Ishikawa (cell line): ENCODE results near the gene IQCH.
A peak's percentile ranks its signal among the peaks of the same experiment; 100 is the strongest.

Experiments
- CEBPB ChIP-seq: IDR thresholded peaks from 2 replicates; pipeline ENCODE4 v1.6.1; 2012
- CREB1 ChIP-seq: IDR thresholded peaks from 2 replicates; pipeline ENCODE4 v1.6.1; 2012; ENCODE audit warnings: low read depth
- EGR1 ChIP-seq: IDR thresholded peaks from 2 replicates; pipeline ENCODE4 v1.6.1; 2012
- EP300 ChIP-seq: IDR thresholded peaks from 2 replicates; pipeline ENCODE4 v1.6.1; 2012; ENCODE audit warnings: borderline replicate concordance
- FOXM1 ChIP-seq: IDR thresholded peaks from 2 replicates; pipeline ENCODE4 v1.6.1; 2012; ENCODE audit warnings: low read depth, borderline replicate concordance
- NFIC ChIP-seq: IDR thresholded peaks from 2 replicates; pipeline ENCODE4 v1.6.1; 2012
- RAD21 ChIP-seq: IDR thresholded peaks from 2 replicates; pipeline ENCODE4 v1.6.1; 2012; ENCODE audit warnings: low read depth
- TAF1 ChIP-seq: IDR thresholded peaks from 2 replicates; pipeline ENCODE4 v1.6.1; 2012; ENCODE audit warnings: low read depth, mild to moderate bottlenecking
- TCF12 ChIP-seq: IDR thresholded peaks from 2 replicates; pipeline ENCODE4 v1.6.1; 2012; ENCODE audit warnings: low read depth
- TEAD4 ChIP-seq: IDR thresholded peaks from 2 replicates; pipeline ENCODE4 v1.6.1; 2012
- YY1 ChIP-seq: IDR thresholded peaks from 2 replicates; pipeline ENCODE4 v1.6.1; 2012; ENCODE audit warnings: low read depth
- ZBTB7A ChIP-seq: IDR thresholded peaks from 2 replicates; pipeline ENCODE4 v1.6.1; 2012; ENCODE audit warnings: low read depth
- TF ChIP-seq, protein P1 (sequence below): IDR thresholded peaks from 2 replicates; pipeline ENCODE4 v1.6.1; 2012; ENCODE audit warnings: low read depth, mild to moderate bottlenecking
- TF ChIP-seq, protein P2 (sequence below): IDR thresholded peaks from 2 replicates; pipeline ENCODE4 v1.6.1; 2012
- TF ChIP-seq, protein P3 (sequence below): IDR thresholded peaks from 2 replicates; pipeline ENCODE4 v1.6.1; 2012

IQCH gene

DNA sequence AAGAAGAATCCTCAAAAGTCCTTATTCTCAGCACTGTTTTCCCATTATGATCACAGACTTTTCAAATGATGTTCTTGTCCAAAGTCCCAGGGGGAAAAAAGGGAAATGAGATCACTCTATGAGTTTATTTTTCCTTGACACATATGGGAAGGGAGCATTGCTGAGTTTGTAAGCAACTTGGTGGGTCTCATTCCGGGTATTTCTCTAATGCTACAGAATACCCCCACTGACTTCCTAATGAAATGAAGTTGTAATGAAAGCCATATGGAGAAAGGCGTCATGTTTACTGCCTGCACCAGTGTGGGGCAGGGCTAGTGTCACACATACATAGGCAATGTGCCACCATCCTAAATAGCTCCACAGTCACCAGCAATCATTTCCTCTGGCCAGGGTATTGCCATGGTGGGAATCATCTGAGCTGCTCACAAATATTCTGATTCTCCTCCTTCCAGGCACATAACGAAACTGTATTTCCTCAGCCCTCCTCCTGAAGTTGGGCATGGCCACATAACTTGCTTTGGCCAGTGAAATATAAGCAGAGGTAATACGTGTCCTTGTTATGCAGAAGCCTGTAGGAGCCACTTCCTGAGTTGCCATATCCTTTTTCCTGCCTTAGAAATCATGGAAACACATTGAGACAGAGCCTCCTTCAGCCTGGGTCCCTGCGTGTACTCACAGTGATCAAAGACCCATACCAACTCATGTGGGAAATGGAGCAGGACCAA, 225.4 kb downstream of the IQCH start:
- no peak for TF ChIP-seq FOXM1

DNA sequence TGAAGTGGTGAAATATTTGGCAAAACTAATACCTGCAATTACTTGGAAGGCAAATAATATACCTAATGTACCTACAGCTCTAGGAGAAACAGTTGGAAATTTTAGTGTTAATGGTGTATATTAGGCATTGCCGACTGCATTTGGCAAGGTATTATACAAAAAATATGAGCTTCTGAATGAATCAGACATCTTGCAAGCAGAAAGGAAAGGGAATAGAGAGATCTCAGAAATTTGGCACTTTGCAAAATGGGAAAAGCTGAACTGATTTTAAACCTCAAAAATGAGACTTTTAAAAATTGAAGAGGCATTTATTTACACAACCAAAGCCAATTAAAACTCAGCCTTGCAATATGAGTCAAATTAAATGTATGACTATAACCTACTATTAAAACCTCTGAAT, 226.2 kb downstream of the IQCH start:
- TF ChIP-seq, protein P1, sequence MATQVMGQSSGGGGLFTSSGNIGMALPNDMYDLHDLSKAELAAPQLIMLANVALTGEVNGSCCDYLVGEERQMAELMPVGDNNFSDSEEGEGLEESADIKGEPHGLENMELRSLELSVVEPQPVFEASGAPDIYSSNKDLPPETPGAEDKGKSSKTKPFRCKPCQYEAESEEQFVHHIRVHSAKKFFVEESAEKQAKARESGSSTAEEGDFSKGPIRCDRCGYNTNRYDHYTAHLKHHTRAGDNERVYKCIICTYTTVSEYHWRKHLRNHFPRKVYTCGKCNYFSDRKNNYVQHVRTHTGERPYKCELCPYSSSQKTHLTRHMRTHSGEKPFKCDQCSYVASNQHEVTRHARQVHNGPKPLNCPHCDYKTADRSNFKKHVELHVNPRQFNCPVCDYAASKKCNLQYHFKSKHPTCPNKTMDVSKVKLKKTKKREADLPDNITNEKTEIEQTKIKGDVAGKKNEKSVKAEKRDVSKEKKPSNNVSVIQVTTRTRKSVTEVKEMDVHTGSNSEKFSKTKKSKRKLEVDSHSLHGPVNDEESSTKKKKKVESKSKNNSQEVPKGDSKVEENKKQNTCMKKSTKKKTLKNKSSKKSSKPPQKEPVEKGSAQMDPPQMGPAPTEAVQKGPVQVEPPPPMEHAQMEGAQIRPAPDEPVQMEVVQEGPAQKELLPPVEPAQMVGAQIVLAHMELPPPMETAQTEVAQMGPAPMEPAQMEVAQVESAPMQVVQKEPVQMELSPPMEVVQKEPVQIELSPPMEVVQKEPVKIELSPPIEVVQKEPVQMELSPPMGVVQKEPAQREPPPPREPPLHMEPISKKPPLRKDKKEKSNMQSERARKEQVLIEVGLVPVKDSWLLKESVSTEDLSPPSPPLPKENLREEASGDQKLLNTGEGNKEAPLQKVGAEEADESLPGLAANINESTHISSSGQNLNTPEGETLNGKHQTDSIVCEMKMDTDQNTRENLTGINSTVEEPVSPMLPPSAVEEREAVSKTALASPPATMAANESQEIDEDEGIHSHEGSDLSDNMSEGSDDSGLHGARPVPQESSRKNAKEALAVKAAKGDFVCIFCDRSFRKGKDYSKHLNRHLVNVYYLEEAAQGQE = no peak
- TF ChIP-seq TCF12 (no peak), EP300 (no peak), TAF1 (no peak), CEBPB (no peak), TEAD4 (no peak), RAD21 (no peak), CREB1 (no peak), FOXM1 (no peak), EGR1 (no peak)
- TF ChIP-seq, protein P2, sequence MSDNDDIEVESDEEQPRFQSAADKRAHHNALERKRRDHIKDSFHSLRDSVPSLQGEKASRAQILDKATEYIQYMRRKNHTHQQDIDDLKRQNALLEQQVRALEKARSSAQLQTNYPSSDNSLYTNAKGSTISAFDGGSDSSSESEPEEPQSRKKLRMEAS = no peak
- TF ChIP-seq, protein P3, sequence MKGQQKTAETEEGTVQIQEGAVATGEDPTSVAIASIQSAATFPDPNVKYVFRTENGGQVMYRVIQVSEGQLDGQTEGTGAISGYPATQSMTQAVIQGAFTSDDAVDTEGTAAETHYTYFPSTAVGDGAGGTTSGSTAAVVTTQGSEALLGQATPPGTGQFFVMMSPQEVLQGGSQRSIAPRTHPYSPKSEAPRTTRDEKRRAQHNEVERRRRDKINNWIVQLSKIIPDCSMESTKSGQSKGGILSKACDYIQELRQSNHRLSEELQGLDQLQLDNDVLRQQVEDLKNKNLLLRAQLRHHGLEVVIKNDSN = no peak

DNA sequence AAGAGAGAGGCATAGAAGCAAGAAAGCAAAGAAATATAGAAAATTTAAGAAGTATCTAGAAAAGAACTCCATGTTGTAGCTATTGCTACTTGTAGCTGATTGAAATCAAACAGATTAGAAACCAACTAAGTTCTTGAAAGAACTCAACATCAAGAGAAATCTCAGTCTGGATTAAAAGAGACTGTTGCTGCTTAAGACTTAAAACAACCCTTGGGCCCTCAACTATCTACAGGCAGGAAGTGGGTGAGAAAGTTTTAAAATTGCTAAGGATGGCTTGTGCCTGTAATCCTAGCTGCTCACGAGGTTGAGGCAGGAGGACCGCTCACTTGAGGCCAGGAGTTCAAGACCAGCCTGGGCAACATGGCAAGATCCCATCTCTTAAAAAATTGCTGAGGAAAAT, 227.1 kb downstream of the IQCH start:
- no peak for TF ChIP-seq YY1
- no peak for TF ChIP-seq TEAD4
- no peak for TF ChIP-seq FOXM1
- TF ChIP-seq TAF1 = no peak
- TF ChIP-seq, protein P3 = no peak

DNA sequence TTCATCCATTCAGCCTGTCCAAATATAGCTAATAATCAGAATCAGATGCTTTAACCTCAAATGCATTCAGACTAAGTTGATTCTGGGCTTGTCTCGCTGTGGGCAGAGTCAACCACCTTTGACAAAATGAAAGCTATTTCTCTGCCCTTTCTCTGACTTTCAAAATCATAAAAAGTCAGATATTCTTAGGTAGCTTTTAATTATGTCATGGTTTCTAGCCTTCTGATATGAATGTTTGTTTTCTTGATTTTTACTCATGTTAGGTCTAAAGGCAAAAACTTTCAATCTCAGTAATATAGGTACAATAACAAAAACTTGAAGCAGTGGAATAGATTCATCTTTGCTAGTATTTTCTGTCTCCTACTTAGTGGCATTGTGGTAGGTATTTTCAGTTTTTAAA, 241.0 kb downstream of the IQCH start:
- TF ChIP-seq TAF1 (no peak), RAD21 (no peak), TCF12 (no peak), EGR1 (no peak), ZBTB7A (no peak), FOXM1 (no peak), EP300 (no peak), YY1 (no peak), TEAD4 (no peak), CEBPB (no peak), NFIC (no peak), CREB1 (no peak)
- TF ChIP-seq, protein P2 = no peak
- TF ChIP-seq, protein P3 = no peak
- TF ChIP-seq, protein P1 = no peak

DNA sequence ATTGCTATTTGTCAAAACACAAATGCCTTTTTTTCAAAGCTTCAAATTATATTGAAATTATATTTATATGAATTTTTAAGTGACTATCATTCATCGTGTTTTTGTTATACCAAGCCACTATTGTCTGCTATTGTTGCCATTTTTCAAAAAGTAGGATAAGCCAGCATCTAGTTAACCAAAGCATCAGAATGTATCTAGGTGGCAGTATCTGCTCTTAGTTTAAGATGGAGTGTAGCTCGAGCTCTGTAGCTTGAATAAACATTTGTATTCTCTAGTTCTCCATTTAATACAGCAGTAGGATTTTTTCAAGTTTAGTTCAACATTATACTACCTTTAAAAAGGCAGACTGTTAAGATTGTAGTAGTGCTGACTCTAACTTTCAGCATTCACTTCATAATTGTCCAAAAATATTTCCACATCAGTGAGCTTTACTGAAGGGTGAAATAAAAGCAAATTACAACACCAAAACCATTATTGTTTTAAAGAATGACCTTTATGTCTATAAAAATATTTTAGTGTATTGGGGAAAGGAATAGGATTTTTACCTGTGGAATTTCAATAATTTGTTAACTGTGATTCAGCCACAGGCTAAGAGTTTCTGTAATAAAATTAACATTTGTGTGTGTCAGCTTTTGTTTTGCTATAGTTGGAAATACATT, 246.7 kb downstream of the IQCH start:
- TF ChIP-seq RAD21 = peak; percentile 40
- TF ChIP-seq, protein P2 = no peak
